ENCODE results near the gene CRELD1. TPM values are rescaled to one million over a fixed set of nuclear protein-coding genes. Genes with fewer than 3 reads are reported as not detected.

The CRELD1 gene
- polyA plus RNA-seq, 1 experiment = 30.3 TPM

DNA sequence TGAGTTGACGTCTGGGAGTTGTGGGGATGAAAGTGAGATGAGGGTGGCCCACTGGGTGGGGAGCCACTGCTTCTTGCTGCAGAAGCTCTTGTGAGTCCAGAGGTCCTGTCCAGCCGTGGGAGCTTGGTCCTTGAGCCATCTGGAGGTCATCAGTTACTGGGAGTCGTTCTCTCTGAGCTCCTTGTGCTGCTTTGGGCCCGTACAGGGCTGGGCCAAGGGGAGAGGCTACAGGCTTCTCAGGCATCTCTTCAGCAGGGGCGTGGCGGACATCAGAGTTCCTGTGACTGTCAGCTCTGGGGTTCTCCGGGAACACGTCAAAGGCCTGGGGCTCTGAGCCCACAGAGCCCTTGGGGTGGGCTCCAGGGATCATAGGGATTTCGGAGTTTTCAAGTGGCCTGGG, 16.0 kb downstream of the CRELD1 start:
- TF ChIP-seq, protein P1, sequence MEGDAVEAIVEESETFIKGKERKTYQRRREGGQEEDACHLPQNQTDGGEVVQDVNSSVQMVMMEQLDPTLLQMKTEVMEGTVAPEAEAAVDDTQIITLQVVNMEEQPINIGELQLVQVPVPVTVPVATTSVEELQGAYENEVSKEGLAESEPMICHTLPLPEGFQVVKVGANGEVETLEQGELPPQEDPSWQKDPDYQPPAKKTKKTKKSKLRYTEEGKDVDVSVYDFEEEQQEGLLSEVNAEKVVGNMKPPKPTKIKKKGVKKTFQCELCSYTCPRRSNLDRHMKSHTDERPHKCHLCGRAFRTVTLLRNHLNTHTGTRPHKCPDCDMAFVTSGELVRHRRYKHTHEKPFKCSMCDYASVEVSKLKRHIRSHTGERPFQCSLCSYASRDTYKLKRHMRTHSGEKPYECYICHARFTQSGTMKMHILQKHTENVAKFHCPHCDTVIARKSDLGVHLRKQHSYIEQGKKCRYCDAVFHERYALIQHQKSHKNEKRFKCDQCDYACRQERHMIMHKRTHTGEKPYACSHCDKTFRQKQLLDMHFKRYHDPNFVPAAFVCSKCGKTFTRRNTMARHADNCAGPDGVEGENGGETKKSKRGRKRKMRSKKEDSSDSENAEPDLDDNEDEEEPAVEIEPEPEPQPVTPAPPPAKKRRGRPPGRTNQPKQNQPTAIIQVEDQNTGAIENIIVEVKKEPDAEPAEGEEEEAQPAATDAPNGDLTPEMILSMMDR (IDR thresholded peaks at IDR 0.05; ENCODE audit: insufficient read depth, low read depth, low read length) = no peak
- CTCF ChIA-PET = interaction anchor here (0.6 to 1.0 kb wide), 2 partner anchors 17 to 34 kb away, joined by 3 to 4 read pairs; no protein-coding TSS in a partner anchor
- DNase-seq (ENCODE audit: low read depth) = no peak
- H3K27me3 ChIP-seq (ENCODE audit: control insufficient read depth, insufficient read depth, low read length) = no peaks in the 10 kb centered on the region
- peaks cover 3% of the 10 kb centered on the region for H3K36me3 ChIP-seq (ENCODE audit: control insufficient read depth, insufficient read depth, low read length)
- POLR2A ChIA-PET = no interaction called here
- no peak overlapping the region for H3K4me3 ChIP-seq (ENCODE audit: low read depth, low read length)

DNA sequence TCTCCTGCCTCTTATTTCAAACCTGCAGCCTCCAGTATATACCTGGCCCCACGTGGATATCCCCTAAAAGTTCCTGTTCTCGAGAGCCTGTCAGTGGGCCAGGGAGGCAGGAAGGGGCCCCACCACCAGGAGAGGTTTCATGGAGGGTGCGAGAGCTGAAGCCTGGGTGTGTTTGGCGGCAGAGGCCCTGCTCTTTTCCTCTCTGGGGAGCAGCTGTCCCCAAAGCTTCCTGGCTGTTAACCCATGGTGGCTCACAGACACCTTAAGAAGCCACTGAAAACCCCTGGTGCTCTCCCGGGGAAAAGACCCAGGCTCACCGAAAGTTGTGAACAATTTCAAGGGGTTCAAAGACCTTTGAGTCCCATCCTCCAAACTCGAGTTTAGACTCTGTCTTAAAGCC, 17.5 kb downstream of the CRELD1 start:
- Histone ChIP-seq H3K4me3 (ENCODE audit: low read depth, low read length) (no peak overlapping the region), H3K27me3 (ENCODE audit: control insufficient read depth, insufficient read depth, low read length) (no peaks in the 10 kb centered on the region), H3K36me3 (ENCODE audit: control insufficient read depth, insufficient read depth, low read length) (peaks cover 3% of the 10 kb centered on the region)
- DNase-seq (ENCODE audit: low read depth) = no peak
- POLR2A ChIA-PET = no interaction called here
- TF ChIP-seq, protein P1 (IDR thresholded peaks at IDR 0.05; ENCODE audit: insufficient read depth, low read depth, low read length) = no peak
- CTCF ChIA-PET = interaction anchor here (1.2 kb wide), 1 partner anchor 16 kb away, joined by 3 read pairs; no protein-coding TSS in a partner anchor

DNA sequence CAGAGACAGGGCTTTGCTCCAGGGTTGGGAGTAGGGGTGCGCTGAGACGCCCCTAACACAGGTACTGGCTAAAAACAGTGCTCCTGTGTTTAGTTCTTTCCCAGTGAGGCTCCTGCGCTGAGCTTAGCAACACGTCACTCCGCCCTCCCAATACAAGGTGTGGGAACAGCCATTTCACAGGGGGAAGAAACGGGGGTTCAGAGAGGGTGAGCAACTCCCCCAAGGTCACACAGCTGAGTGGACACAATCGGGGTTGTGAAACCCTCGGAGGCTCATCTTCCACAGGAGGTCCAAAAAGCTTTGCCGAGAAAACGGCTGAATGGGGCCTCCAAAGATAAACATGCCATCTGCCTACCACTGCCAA, 17.9 kb downstream of the CRELD1 start:
- TF ChIP-seq, protein P1 (IDR thresholded peaks at IDR 0.05; ENCODE audit: insufficient read depth, low read depth, low read length) = no peak
- Histone ChIP-seq H3K27me3 (ENCODE audit: control insufficient read depth, insufficient read depth, low read length) (no peaks in the 10 kb centered on the region), H3K36me3 (ENCODE audit: control insufficient read depth, insufficient read depth, low read length) (peaks cover 3% of the 10 kb centered on the region), H3K4me3 (ENCODE audit: low read depth, low read length) (peak overlapping the region; percentile 58)
- ChIA-PET POLR2A (no interaction called here), CTCF (interaction anchor here (0.6 to 1.2 kb wide), 2 partner anchors 17 to 260 kb away, joined by 3 read pairs; no protein-coding TSS in a partner anchor)
- DNase-seq (ENCODE audit: low read depth) = no peak

DNA sequence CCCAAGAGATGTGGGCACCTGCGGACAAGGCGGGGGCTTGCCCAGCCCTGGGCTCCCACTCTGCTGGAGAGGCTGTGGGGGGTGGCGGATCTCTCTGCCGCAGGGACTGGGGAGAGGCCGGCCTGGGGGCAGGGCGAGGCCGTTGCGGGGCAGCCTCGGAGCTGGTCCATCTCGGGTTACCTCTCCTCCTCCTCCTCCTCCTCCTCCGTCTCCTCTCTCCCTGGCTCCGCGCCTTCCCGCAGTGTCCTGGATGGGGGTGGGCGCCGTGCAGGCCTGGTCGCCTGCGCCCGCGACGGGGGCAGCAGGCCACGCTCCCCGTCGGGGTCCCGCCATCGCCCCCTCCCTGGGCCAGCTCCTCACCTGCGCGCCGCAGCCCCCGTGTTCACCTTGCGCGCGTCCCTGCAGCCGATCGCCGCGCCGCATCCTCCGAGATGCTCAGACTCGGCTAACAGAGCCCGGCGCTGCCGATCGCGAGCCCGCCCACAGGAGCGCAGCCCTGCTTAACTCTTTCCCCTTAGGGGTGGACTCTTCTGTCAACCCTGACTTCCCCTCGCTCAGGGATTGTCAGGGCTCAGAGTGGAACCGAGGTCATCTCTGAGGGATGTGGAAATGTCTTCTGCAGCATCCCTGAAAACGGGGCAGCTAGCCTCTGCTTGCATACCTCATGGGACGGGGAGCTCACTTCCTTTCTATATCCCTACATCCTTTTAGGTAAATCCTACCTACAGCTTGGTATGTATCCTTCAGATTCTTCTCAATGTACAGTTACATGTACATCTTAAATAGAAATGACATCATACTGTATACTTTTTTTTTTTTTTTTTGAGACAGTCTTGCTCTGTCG, 18.6 kb downstream of the CRELD1 start, which contains the start of gene PRRT3:
TSS of gene PRRT3 (minus strand) at position 447 of the 844 bp plus-strand sequence. CDS start 2,293 bp downstream, outside the sequence.
- Histone ChIP-seq H3K27me3 (ENCODE audit: control insufficient read depth, insufficient read depth, low read length) (no peaks in the 10 kb centered on the region), H3K4me3 (ENCODE audit: low read depth, low read length) (peak within 1 kb of the TSS; percentile 58), H3K36me3 (ENCODE audit: control insufficient read depth, insufficient read depth, low read length) (peaks cover 3% of the 10 kb centered on the region)
- TF ChIP-seq, protein P1 (IDR thresholded peaks at IDR 0.05; ENCODE audit: insufficient read depth, low read depth, low read length) = no peak
- CTCF ChIA-PET = interaction anchor here (0.6 kb wide), 1 partner anchor 261 kb away, joined by 3 read pairs; no protein-coding TSS in a partner anchor
- POLR2A ChIA-PET = no interaction called here
- DNase-seq (ENCODE audit: low read depth) = no peak

DNA sequence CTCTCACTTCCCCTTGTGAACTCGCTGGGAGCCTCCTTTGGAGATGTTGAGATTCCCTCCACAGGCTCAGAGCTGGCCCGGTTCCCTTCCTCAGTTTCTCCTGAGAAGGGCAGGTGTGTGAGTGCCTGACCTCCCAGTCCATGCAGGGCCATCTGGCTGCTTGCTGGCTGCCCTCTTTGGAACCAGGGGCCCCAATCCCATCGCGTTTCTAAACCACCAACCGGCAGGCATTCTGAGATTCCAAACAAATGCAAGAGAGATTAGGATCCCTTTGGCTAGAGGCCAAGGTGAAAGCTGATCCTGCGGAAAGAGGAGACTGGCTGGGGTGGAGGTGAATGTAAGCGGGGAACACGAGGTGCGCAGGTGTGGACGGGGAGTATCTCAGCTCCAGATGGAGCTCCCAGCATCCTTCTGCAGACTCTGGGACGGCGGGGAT, 21.5 kb downstream of the CRELD1 start:
- ChIA-PET CTCF (interaction anchor here (0.5 to 1.8 kb wide), 2 partner anchors 9 kb away, joined by 4 to 7 read pairs; no protein-coding TSS in a partner anchor), POLR2A (interaction anchor here (0.5 kb wide), 1 partner anchor 98 kb away, joined by 10 read pairs; no protein-coding TSS in a partner anchor)

More for the DNA sequence above, 21.5 kb downstream of the CRELD1 start:
- TF ChIP-seq, protein P1 (IDR thresholded peaks at IDR 0.05; ENCODE audit: insufficient read depth, low read depth, low read length) = no peak
- H3K4me3 ChIP-seq (ENCODE audit: low read depth, low read length) = no peak overlapping the region
- H3K27me3 ChIP-seq (ENCODE audit: control insufficient read depth, insufficient read depth, low read length) = no peaks in the 10 kb centered on the region
- no peaks in the 10 kb centered on the region for H3K36me3 ChIP-seq (ENCODE audit: control insufficient read depth, insufficient read depth, low read length)
- no peak for DNase-seq (ENCODE audit: low read depth)
